HepG2 (cell line): ENCODE results near the gene PRR19. TPM values are rescaled to one million over a fixed set of nuclear protein-coding genes. Genes with fewer than 3 reads are reported as not detected.

Source experiments
- CBX2 ChIP-seq, 2 experiments: fragments of 200-600 bp in 1 of 2; sonication (generic); formaldehyde crosslinking in 1 of 2; IDR thresholded peaks; 2 replicates each; pipeline versions ENCODE4 v1.7.0 to v1.8.1; 2018 to 2022; ENCODE audit warnings: low read depth in 2 of 2, low read length in 1 of 2, mild to moderate bottlenecking in 1 of 2, missing genetic modification reagents in 1 of 2
- CCAR2 ChIP-seq: fragments of 200-400 bp; formaldehyde crosslinking; optimal IDR thresholded peaks from 2 replicates; pipeline ENCODE3; 2018; ENCODE audit warnings: low read depth, mild to moderate bottlenecking, low read length, moderate library complexity
- FOXO4 ChIP-seq: sonication (generic); formaldehyde crosslinking; conservative IDR thresholded peaks from 2 replicates; pipeline ENCODE4 v1.8.1; 2023; ENCODE audit warnings: missing genetic modification reagents
- KDM5A ChIP-seq: fragments of 200-600 bp; sonication (generic); IDR thresholded peaks from 2 replicates; pipeline ENCODE4 v1.7.0; 2018; ENCODE audit warnings: antibody characterized with exemption, mild to moderate bottlenecking, low read length, borderline replicate concordance
- MIER2 ChIP-seq: IDR thresholded peaks from 2 replicates; pipeline ENCODE4 v1.6.1; 2016; ENCODE audit warnings: missing biosample characterization, missing genetic modification reagents
- NFYB ChIP-seq: sonication (generic); formaldehyde crosslinking; IDR thresholded peaks from 2 replicates; pipeline ENCODE4 v1.4.0; 2020; ENCODE audit warnings: missing genetic modification reagents
- SNAI1 ChIP-seq: sonication (generic); formaldehyde crosslinking; IDR thresholded peaks from 2 replicates; pipeline ENCODE4 v1.5.0; 2020; ENCODE audit warnings: mild to moderate bottlenecking, missing genetic modification reagents, borderline replicate concordance
- SOX5 ChIP-seq: IDR thresholded peaks from 2 replicates; pipeline ENCODE4 v1.6.1; 2016; ENCODE audit warnings: borderline replicate concordance
- SP140L ChIP-seq: sonication (generic); formaldehyde crosslinking; IDR thresholded peaks from 2 replicates; pipeline ENCODE4 v1.4.0; 2020; ENCODE audit warnings: missing genetic modification reagents, borderline replicate concordance
- SUZ12 ChIP-seq: fragments of 150-350 bp; IDR thresholded peaks from 2 replicates; pipeline ENCODE4 v1.6.1; 2014; ENCODE audit warnings: low read depth, low read length
- TEAD3 ChIP-seq: optimal IDR thresholded peaks from 2 replicates; pipeline ENCODE3; 2016; ENCODE audit warnings: borderline replicate concordance
- THAP11 ChIP-seq: IDR thresholded peaks from 2 replicates; pipeline ENCODE4 v1.6.1; 2016; ENCODE audit warnings: missing biosample characterization, missing genetic modification reagents
- TRIM22 ChIP-seq: fragments of 450-650 bp; IDR thresholded peaks from 2 replicates; pipeline ENCODE4 v1.6.1; 2017
- XBP1 ChIP-seq: sonication (generic); formaldehyde crosslinking; IDR thresholded peaks from 2 replicates; pipeline ENCODE4 v1.5.0; 2020; ENCODE audit warnings: missing genetic modification reagents
- ZBTB42 ChIP-seq: sonication (generic); formaldehyde crosslinking; IDR thresholded peaks from 2 replicates; pipeline ENCODE4 v1.5.0; 2020; ENCODE audit warnings: mild to moderate bottlenecking, missing genetic modification reagents
- ZNF235 ChIP-seq: sonication (generic); formaldehyde crosslinking; IDR thresholded peaks from 2 replicates; pipeline ENCODE4 v1.8.1; 2023; ENCODE audit warnings: mild to moderate bottlenecking, missing genetic modification reagents, borderline replicate concordance
- ZNF558 ChIP-seq: sonication (generic); formaldehyde crosslinking; IDR thresholded peaks from 2 replicates; pipeline ENCODE4 v1.9.0; 2022; ENCODE audit warnings: mild to moderate bottlenecking, missing genetic modification reagents, borderline replicate concordance
- ZNF660 ChIP-seq: sonication (generic); formaldehyde crosslinking; IDR thresholded peaks from 2 replicates; pipeline ENCODE4 v1.5.1; 2020; ENCODE audit warnings: mild to moderate bottlenecking, low read depth, missing genetic modification reagents, borderline replicate concordance
- ZNF878 ChIP-seq: sonication (generic); formaldehyde crosslinking; IDR thresholded peaks from 2 replicates; pipeline ENCODE4 v1.8.1; 2023; ENCODE audit warnings: mild to moderate bottlenecking, missing genetic modification reagents, moderate library complexity
- ZSCAN29 ChIP-seq: sonication (generic); formaldehyde crosslinking; conservative IDR thresholded peaks from 2 replicates; pipeline ENCODE4 v1.4.0; 2020; ENCODE audit warnings: mild to moderate bottlenecking, missing genetic modification reagents
- polyA plus RNA-seq, 8 experiments: library from polyadenylated mRNA; depleted of rRNA in 3 of 8; stranded (reverse) in 7 of 8; unstranded in 1 of 8; fragments of >200 nt; fragmentation: Illumina TruSeq in 4 of 8; extraction: Trizol in 4 of 8; gene quantifications; 2 replicates each; pipeline versions ENCODE4 v1.2.1 to v1.2.3, GENCODE V29; 2011 to 2016; ENCODE audit warnings: low read depth in 4 of 8, missing spikeins in 1 of 8, mixed read lengths in 1 of 8; ENCODE audit not compliant: insufficient read depth in 1 of 8
- total RNA-seq, 5 experiments: library from RNA; depleted of rRNA; stranded (reverse); fragments of >200 nt; fragmentation: Illumina TruSeq; extraction: Trizol; gene quantifications; 2 replicates each; pipeline ENCODE4 v1.2.3, GENCODE V29; 2016; ENCODE audit warnings: low read depth in 1 of 5
- TF ChIP-seq, protein P1 (sequence below): sonication (generic); formaldehyde crosslinking; IDR thresholded peaks from 2 replicates; pipeline ENCODE4 v1.4.0; 2020; ENCODE audit warnings: missing genetic modification reagents, borderline replicate concordance

The PRR19 gene
- total and polyA plus RNA-seq, 2 of the 13 experiments (the other 11 are each of a cell fraction or from before 2014, with no cell fraction given), result 0.21 to 0.33 TPM

DNA sequence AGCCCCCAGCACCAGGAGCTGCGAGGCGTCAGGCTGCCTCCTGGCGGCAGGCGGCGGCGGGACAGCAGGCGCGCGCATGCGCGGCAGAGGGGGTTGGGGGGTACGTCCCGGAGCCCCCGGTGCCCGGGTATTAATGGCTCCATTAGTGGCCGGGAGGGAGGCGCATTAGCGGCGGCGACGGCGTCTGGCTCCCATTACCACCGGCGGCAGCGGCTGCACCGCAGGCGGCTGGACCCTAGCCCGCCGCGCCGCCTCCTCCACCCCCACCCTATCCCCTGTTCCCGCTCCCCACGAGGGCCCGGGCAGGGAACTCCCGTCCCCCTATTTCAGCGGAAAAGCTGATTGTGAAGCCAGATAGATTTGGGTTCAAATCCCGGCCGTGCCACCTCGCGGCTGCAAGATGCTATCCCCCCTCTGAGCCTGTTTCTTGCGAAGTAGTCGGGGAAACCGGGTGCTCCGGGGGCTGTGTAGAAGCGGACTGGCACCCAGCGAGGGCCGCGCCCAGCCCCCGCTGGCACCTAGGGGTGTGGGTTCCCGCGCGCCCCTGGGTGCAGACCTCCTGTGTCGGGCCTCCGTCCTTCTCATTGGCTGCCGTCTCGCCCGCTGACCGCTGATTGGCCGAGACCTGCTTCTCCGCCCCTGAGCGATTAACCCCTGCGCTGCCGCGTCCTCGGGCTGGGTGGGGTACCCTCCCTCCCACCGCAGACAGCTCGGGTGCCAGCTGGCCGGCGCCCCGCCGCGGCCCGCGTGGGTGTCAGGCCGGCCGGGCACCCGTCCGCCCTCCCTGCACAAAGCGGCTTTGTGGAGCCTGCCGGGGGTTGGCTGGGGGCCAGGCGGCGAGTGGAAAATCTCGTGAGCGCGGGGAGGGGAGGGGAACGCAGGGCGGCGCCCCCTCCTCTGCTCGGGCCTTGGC, 21.8 kb upstream of the PRR19 start (continued):
- TF ChIP-seq, protein P1, sequence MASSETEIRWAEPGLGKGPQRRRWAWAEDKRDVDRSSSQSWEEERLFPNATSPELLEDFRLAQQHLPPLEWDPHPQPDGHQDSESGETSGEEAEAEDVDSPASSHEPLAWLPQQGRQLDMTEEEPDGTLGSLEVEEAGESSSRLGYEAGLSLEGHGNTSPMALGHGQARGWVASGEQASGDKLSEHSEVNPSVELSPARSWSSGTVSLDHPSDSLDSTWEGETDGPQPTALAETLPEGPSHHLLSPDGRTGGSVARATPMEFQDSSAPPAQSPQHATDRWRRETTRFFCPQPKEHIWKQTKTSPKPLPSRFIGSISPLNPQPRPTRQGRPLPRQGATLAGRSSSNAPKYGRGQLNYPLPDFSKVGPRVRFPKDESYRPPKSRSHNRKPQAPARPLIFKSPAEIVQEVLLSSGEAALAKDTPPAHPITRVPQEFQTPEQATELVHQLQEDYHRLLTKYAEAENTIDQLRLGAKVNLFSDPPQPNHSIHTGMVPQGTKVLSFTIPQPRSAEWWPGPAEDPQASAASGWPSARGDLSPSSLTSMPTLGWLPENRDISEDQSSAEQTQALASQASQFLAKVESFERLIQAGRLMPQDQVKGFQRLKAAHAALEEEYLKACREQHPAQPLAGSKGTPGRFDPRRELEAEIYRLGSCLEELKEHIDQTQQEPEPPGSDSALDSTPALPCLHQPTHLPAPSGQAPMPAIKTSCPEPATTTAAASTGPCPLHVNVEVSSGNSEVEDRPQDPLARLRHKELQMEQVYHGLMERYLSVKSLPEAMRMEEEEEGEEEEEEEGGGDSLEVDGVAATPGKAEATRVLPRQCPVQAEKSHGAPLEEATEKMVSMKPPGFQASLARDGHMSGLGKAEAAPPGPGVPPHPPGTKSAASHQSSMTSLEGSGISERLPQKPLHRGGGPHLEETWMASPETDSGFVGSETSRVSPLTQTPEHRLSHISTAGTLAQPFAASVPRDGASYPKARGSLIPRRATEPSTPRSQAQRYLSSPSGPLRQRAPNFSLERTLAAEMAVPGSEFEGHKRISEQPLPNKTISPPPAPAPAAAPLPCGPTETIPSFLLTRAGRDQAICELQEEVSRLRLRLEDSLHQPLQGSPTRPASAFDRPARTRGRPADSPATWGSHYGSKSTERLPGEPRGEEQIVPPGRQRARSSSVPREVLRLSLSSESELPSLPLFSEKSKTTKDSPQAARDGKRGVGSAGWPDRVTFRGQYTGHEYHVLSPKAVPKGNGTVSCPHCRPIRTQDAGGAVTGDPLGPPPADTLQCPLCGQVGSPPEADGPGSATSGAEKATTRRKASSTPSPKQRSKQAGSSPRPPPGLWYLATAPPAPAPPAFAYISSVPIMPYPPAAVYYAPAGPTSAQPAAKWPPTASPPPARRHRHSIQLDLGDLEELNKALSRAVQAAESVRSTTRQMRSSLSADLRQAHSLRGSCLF (CRISPR knock-in tag), result no peak
- peak; percentile 64 for TF ChIP-seq THAP11
- TF ChIP-seq NFYB, result peak; percentile 96
- no peak for TF ChIP-seq FOXO4 (CRISPR knock-in tag)
- TF ChIP-seq SNAI1 (CRISPR knock-in tag), result no peak
- no peak for TF ChIP-seq ZNF235 (CRISPR knock-in tag)
- TF ChIP-seq ZNF878 (CRISPR knock-in tag), result no peak
- peak; percentile 62; the same call in 1 of the 2 replicates for TF ChIP-seq KDM5A
- no peak for TF ChIP-seq TEAD3 (CRISPR knock-in tag)
- no peak for TF ChIP-seq ZBTB42 (CRISPR knock-in tag)
- TF ChIP-seq XBP1 (CRISPR knock-in tag), result no peak
- no peak for TF ChIP-seq ZSCAN29 (CRISPR knock-in tag)
- no peak; the same call in 1 of the 2 replicates for TF ChIP-seq ZNF558 (CRISPR knock-in tag)
- TF ChIP-seq SOX5 (CRISPR knock-in tag), result no peak
- TF ChIP-seq SP140L (CRISPR knock-in tag), result no peak
- 0 out of 2 replicates have a peak, but pooled peaks have one; percentile 16 for TF ChIP-seq ZNF660 (CRISPR knock-in tag)
- no peak for TF ChIP-seq SUZ12
- no peak for TF ChIP-seq CCAR2
- 0 out of 2 replicates have a peak, but pooled peaks have one; percentile 28 for TF ChIP-seq MIER2 (CRISPR knock-in tag)
- no peak for TF ChIP-seq CBX2 (IDR thresholded peaks at IDR 0.05; ENCODE audit: low read depth, low read length)
- no peak for TF ChIP-seq CBX2 (CRISPR knock-in tag; IDR thresholded peaks at IDR 0.05; ENCODE audit: low read depth)
- TF ChIP-seq TRIM22, result no peak
